ENCODE results near the gene NPIPA3.
"Not testable (repeated sequence)": the region's sequence is repeated elsewhere in the genome, so short reads cannot be mapped to it uniquely, and the experiment has no call there.

Gene NPIPA3

DNA sequence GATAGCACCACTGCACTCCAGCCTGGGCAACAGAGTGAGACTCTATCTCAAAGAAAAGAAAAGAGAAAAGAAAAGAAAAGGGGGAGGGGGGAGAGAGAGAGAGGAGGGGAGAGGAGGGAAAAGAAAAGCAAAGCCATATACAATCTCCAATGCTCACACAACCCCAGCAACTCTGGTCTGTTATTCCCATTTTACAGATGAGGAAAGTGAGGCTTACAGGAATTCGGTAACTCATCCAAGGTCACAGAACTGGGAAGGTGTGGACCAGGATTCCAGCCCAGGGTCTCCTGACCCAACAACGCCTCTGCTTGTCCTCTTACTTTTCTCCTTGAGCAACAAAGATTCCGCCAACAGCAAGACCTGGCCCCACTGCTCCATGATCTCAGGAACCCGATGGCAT lies 22.1 kb upstream of the NPIPA3 start:
- Histone ChIP-seq H3K9ac (ENCODE audit: low read length) (no peak overlapping the region), H3K4me3 (ENCODE audit: low read depth in 1 of 2, low read length in 2 of 2) (no peak overlapping the region), H3K4me1 (ENCODE audit: insufficient read depth, low read length) (no peaks in the 10 kb centered on the region), H3K9me3 (ENCODE audit: low read length) (no peaks in the 10 kb centered on the region), H3K36me3 (ENCODE audit: insufficient read depth, low read length) (no peaks in the 10 kb centered on the region), H3K27me3 (ENCODE audit: control insufficient read depth in 1 of 2, insufficient read depth in 2 of 2, low read length in 2 of 2) (no peaks in the 10 kb centered on the region), H3K27ac (ENCODE audit: low read depth, low read length) (no peak overlapping the region)

DNA sequence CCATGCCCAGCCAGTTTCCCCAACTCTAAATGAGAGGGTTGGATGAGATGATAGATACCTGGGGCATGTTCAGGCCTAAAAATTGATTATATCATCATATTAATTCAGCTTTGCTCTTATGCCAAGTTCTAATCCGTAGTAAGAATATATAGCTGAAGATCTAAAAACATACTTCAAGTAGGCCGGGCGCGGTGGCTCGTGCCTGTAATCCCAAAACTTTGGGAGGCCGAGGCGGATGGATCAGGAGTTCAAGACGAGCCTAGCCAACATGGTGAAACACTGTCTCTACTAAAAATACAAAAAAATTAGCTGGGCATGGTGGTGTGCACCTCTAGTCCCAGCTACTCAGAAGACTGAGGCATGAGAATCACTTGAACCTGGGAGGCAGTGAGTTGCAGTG lies 21.1 kb upstream of the NPIPA3 start:
- H3K4me1 ChIP-seq (ENCODE audit: insufficient read depth, low read length): no peaks in the 10 kb centered on the region
- H3K27me3 ChIP-seq (ENCODE audit: control insufficient read depth in 1 of 2, insufficient read depth in 2 of 2, low read length in 2 of 2): no peaks in the 10 kb centered on the region
- H3K27ac ChIP-seq (ENCODE audit: low read depth, low read length): no peak overlapping the region
- no peak overlapping the region for H3K9ac ChIP-seq (ENCODE audit: low read length)
- H3K9me3 ChIP-seq (ENCODE audit: low read length): no peaks in the 10 kb centered on the region
- H3K4me3 ChIP-seq (ENCODE audit: low read depth in 1 of 2, low read length in 2 of 2): no peak overlapping the region
- no peaks in the 10 kb centered on the region for H3K36me3 ChIP-seq (ENCODE audit: insufficient read depth, low read length)

- not testable (repeated sequence) for H3K9me3 ChIP-seq (ENCODE audit: low read length); H3K27ac ChIP-seq (ENCODE audit: low read depth, low read length); H3K9ac ChIP-seq (ENCODE audit: low read length); H3K4me3 ChIP-seq (ENCODE audit: low read depth in 1 of 2, low read length in 2 of 2); H3K36me3 ChIP-seq (ENCODE audit: insufficient read depth, low read length); H3K27me3 ChIP-seq (ENCODE audit: control insufficient read depth in 1 of 2, insufficient read depth in 2 of 2, low read length in 2 of 2); H3K4me1 ChIP-seq (ENCODE audit: insufficient read depth, low read length)
These were observed 17.1 kb upstream of the NPIPA3 start for GRCh38 chr16:14685870-14686793.

- H3K4me3 ChIP-seq (ENCODE audit: low read depth in 1 of 2, low read length in 2 of 2); H3K27ac ChIP-seq (ENCODE audit: low read depth, low read length); H3K9me3 ChIP-seq (ENCODE audit: low read length); H3K27me3 ChIP-seq (ENCODE audit: control insufficient read depth in 1 of 2, insufficient read depth in 2 of 2, low read length in 2 of 2); H3K36me3 ChIP-seq (ENCODE audit: insufficient read depth, low read length); H3K9ac ChIP-seq (ENCODE audit: low read length); H3K4me1 ChIP-seq (ENCODE audit: insufficient read depth, low read length): not testable (repeated sequence)
These were observed 9.1 kb upstream of the NPIPA3 start, which contains the start of gene PLA2G10 for GRCh38 chr16:14694129-14694528. Gene PLA2G10, minus strand, starts transcription at chr16:14694308. Its CDS starts 79 bp downstream, at chr16:14694229.

- H3K4me1 ChIP-seq (ENCODE audit: insufficient read depth, low read length); H3K9me3 ChIP-seq (ENCODE audit: low read length): not testable (repeated sequence)
These were observed 1.4 kb upstream of the NPIPA3 start for GRCh38 chr16:14701859-14702258.

GRCh38 chr16:14702672-14703071 lies 539 bp upstream of the NPIPA3 start:
- H3K4me3 ChIP-seq (ENCODE audit: low read depth in 1 of 2, low read length in 2 of 2); H3K27ac ChIP-seq (ENCODE audit: low read depth, low read length); H3K27me3 ChIP-seq (ENCODE audit: control insufficient read depth in 1 of 2, insufficient read depth in 2 of 2, low read length in 2 of 2); H3K36me3 ChIP-seq (ENCODE audit: insufficient read depth, low read length); H3K9ac ChIP-seq (ENCODE audit: low read length); H3K9me3 ChIP-seq (ENCODE audit: low read length); H3K4me1 ChIP-seq (ENCODE audit: insufficient read depth, low read length): not testable (repeated sequence)

More at GRCh38 chr16:14701859-14702258, 1.4 kb upstream of the NPIPA3 start:
- H3K4me3 ChIP-seq (ENCODE audit: low read depth in 1 of 2, low read length in 2 of 2); H3K36me3 ChIP-seq (ENCODE audit: insufficient read depth, low read length); H3K27ac ChIP-seq (ENCODE audit: low read depth, low read length); H3K27me3 ChIP-seq (ENCODE audit: control insufficient read depth in 1 of 2, insufficient read depth in 2 of 2, low read length in 2 of 2); H3K9ac ChIP-seq (ENCODE audit: low read length): not testable (repeated sequence)

DNA sequence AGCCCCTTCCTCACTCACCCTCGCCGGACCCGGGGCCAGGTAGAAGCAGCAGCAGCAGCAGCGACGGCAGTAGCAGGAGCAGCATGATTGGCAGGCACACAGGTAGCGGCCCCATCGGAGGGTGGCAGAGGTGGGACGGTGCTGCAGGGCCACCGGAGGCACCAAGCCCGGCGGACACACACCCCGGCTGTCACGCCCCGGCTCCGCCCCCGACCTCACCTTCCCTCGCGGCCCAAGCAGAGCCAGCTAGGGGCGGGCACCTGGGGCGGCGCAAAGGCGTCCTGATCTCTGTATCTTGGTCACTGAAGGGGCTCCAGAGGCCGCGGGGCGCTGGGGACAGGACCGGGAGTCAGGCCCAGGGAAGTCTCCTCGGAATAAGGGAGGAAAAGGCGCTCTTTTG lies 30.0 kb downstream of the NPIPA3 start:
- H3K27me3 ChIP-seq (ENCODE audit: control insufficient read depth in 1 of 2, insufficient read depth in 2 of 2, low read length in 2 of 2); H3K9ac ChIP-seq (ENCODE audit: low read length); H3K4me1 ChIP-seq (ENCODE audit: insufficient read depth, low read length); H3K36me3 ChIP-seq (ENCODE audit: insufficient read depth, low read length); H3K27ac ChIP-seq (ENCODE audit: low read depth, low read length); H3K4me3 ChIP-seq (ENCODE audit: low read depth in 1 of 2, low read length in 2 of 2); H3K9me3 ChIP-seq (ENCODE audit: low read length): not testable (repeated sequence)

- not testable (repeated sequence) for H3K4me1 ChIP-seq (ENCODE audit: insufficient read depth, low read length); H3K9ac ChIP-seq (ENCODE audit: low read length); H3K27me3 ChIP-seq (ENCODE audit: control insufficient read depth in 1 of 2, insufficient read depth in 2 of 2, low read length in 2 of 2); H3K4me3 ChIP-seq (ENCODE audit: low read depth in 1 of 2, low read length in 2 of 2); H3K9me3 ChIP-seq (ENCODE audit: low read length); H3K36me3 ChIP-seq (ENCODE audit: insufficient read depth, low read length); H3K27ac ChIP-seq (ENCODE audit: low read depth, low read length)
These were observed 37.7 kb downstream of the NPIPA3 start for GRCh38 chr16:14740832-14741385.

GRCh38 chr16:14741794-14742193 lies 38.6 kb downstream of the NPIPA3 start:
- not testable (repeated sequence) for H3K36me3 ChIP-seq (ENCODE audit: insufficient read depth, low read length); H3K27ac ChIP-seq (ENCODE audit: low read depth, low read length); H3K9ac ChIP-seq (ENCODE audit: low read length); H3K4me3 ChIP-seq (ENCODE audit: low read depth in 1 of 2, low read length in 2 of 2); H3K9me3 ChIP-seq (ENCODE audit: low read length); H3K27me3 ChIP-seq (ENCODE audit: control insufficient read depth in 1 of 2, insufficient read depth in 2 of 2, low read length in 2 of 2); H3K4me1 ChIP-seq (ENCODE audit: insufficient read depth, low read length)

DNA sequence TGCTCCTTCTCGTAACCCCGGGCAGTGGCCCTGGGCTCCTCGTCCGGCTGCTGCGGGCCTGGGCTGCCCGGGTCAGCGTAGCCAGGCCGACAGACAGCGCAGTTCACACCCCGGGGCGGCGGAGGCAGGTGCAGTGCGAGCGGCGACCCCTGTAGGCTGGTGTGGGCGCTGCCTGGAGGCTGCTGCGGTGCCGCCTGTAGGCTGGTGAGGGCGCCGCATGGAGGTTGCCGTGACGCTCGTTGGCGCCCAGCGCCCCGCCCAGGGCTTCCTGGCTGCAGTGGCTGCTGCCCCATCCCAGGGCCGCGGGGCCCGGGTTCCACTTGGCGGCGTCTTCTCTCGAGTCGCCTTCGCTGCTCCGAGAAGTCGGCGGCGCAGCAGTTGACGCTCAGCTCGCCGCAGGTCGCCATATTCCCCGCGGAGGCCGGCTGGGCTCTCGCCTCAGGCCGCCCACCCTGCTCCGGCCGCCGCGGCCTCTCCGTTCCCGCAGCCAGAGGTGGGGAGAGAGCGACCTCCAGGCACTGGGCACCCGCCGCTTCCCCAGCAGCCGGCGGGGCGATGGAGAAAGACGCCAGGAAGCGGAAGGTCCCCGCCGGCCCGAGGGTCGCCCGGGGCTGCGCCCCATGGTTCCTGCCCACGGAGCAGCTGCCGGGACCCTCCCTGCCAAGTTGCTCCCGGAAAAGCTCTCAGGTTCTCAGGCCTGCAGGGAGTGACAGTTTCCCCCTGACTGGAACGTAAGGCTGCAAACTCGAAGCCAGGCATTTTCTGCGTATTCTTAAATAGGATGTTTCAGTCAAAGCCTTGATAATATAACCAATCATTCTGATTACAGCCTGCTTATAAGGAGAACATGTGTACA lies 39.3 kb downstream of the NPIPA3 start, which contains the start of gene NPIPA2:
Gene NPIPA2, plus strand, starts transcription at position 261 of the 856 bp plus-strand sequence. CDS start 5,533 bp downstream, outside the sequence.
- H3K27me3 ChIP-seq (ENCODE audit: control insufficient read depth in 1 of 2, insufficient read depth in 2 of 2, low read length in 2 of 2); H3K9me3 ChIP-seq (ENCODE audit: low read length); H3K36me3 ChIP-seq (ENCODE audit: insufficient read depth, low read length); H3K27ac ChIP-seq (ENCODE audit: low read depth, low read length); H3K9ac ChIP-seq (ENCODE audit: low read length); H3K4me3 ChIP-seq (ENCODE audit: low read depth in 1 of 2, low read length in 2 of 2); H3K4me1 ChIP-seq (ENCODE audit: insufficient read depth, low read length): not testable (repeated sequence)

GRCh38 chr16:14773654-14774053 lies 70.4 kb downstream of the NPIPA3 start:
- H3K36me3 ChIP-seq (ENCODE audit: insufficient read depth, low read length); H3K9me3 ChIP-seq (ENCODE audit: low read length); H3K27me3 ChIP-seq (ENCODE audit: control insufficient read depth in 1 of 2, insufficient read depth in 2 of 2, low read length in 2 of 2); H3K4me1 ChIP-seq (ENCODE audit: insufficient read depth, low read length); H3K27ac ChIP-seq (ENCODE audit: low read depth, low read length); H3K4me3 ChIP-seq (ENCODE audit: low read depth in 1 of 2, low read length in 2 of 2); H3K9ac ChIP-seq (ENCODE audit: low read length): not testable (repeated sequence)

Data from muscle layer of colon (tissue), 2 donors.